ENCODE measurements around the gene TUBA8.
"Not testable (repeated sequence)": the region's sequence is repeated elsewhere in the genome, so short reads cannot be mapped to it uniquely, and the experiment has no call there.

TUBA8 gene

DNA sequence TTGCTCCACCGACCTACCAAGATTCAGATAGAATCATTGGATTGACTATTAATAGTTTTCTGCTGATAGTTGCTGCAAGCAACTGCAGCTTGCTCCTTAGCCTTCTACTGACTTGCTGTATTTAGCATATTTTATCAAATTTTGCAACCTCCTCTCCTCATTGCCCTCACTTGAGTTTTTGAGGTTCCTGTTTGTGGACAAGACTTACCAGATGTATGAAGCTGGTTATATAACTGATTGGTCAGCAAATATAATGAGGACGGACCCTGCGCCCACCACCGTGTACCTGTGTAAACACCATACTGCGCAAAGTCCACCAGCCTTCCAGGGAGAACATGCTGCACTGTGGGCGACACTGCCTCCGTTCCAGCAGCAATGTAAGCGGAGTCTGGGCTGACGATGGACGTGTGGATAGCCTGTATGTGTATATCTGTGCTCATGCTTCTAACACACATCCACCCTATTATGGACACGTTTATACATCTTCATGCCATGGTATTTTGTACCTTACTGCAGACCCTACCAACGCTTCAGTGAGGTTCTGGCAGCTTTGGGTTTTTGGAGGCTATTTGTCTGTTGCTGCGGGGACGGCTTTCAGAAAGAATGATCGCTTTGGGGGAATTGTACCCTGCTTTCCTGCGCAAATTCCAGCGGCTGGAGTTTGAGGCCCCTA is 37.8 kb downstream of the TUBA8 start:
- no peak for TF ChIP-seq EZH2phosphoT487 (conservative IDR thresholded peaks at IDR 0.05; ENCODE audit: low read length)
- TF ChIP-seq, protein P1, sequence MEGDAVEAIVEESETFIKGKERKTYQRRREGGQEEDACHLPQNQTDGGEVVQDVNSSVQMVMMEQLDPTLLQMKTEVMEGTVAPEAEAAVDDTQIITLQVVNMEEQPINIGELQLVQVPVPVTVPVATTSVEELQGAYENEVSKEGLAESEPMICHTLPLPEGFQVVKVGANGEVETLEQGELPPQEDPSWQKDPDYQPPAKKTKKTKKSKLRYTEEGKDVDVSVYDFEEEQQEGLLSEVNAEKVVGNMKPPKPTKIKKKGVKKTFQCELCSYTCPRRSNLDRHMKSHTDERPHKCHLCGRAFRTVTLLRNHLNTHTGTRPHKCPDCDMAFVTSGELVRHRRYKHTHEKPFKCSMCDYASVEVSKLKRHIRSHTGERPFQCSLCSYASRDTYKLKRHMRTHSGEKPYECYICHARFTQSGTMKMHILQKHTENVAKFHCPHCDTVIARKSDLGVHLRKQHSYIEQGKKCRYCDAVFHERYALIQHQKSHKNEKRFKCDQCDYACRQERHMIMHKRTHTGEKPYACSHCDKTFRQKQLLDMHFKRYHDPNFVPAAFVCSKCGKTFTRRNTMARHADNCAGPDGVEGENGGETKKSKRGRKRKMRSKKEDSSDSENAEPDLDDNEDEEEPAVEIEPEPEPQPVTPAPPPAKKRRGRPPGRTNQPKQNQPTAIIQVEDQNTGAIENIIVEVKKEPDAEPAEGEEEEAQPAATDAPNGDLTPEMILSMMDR (IDR thresholded peaks at IDR 0.05; ENCODE audit: insufficient read depth, low read length, poor library complexity, severe bottlenecking): no peak
- H4K20me1 ChIP-seq (ENCODE audit: low read depth, low read length): no peaks in the 10 kb centered on the region
- H3K9me2 ChIP-seq (replicated peaks; ENCODE audit: insufficient read depth, low read length): no peaks in the 10 kb centered on the region
- H3K4me3 ChIP-seq (ENCODE audit: insufficient read depth, low read length, poor library complexity, severe bottlenecking): no peak overlapping the region
- H2AFZ ChIP-seq (ENCODE audit: low read depth, low read length, severe bottlenecking): no peak overlapping the region
- no peaks in the 10 kb centered on the region for H3K9me3 ChIP-seq (ENCODE audit: insufficient read depth, low read length)
- H3K9ac ChIP-seq (ENCODE audit: low read length): no peak overlapping the region
- no peaks in the 10 kb centered on the region for H3K27me3 ChIP-seq (ENCODE audit: low read length)
- no peaks in the 10 kb centered on the region for H3K36me3 ChIP-seq (ENCODE audit: low read length)
- H3F3A ChIP-seq (ENCODE audit: insufficient read depth): no peaks in the 10 kb centered on the region
- no peaks in the 10 kb centered on the region for H3K79me2 ChIP-seq (ENCODE audit: insufficient read depth, low read length)
- no peak overlapping the region for H3K4me2 ChIP-seq (ENCODE audit: low read depth, low read length, poor library complexity, severe bottlenecking)
- H3K27ac ChIP-seq (ENCODE audit: low read depth, low read length): no peak overlapping the region

DNA sequence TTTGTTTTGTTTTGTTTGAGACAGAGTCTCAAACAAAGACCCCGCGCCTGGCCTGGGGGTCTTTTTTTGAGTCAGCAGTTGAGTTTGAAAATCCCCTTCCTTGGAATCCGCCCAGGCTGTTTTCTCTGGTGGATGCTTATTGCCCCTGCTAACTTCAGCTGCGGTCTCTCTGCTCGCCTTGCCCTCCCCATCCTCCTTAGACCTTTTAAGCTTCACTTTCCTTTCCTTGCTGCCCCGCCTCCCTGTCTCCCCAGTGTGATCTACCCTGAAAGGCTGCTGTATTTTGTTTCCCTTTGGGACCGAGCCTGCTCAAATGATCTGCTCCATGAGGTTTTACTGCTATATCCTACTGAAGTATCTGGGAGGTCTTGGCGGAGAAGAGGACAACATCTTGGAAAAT is 41.9 kb downstream of the TUBA8 start:
- Histone ChIP-seq H2AFZ (ENCODE audit: low read depth, low read length, severe bottlenecking) (no peak overlapping the region), H3K4me2 (ENCODE audit: low read depth, low read length, poor library complexity, severe bottlenecking) (no peak overlapping the region), H3F3A (ENCODE audit: insufficient read depth) (no peaks in the 10 kb centered on the region), H3K9me2 (replicated peaks; ENCODE audit: insufficient read depth, low read length) (no peaks in the 10 kb centered on the region), H3K27me3 (ENCODE audit: low read length) (no peaks in the 10 kb centered on the region), H3K9me3 (ENCODE audit: insufficient read depth, low read length) (no peaks in the 10 kb centered on the region), H3K79me2 (ENCODE audit: insufficient read depth, low read length) (no peaks in the 10 kb centered on the region), H4K20me1 (ENCODE audit: low read depth, low read length) (no peaks in the 10 kb centered on the region), H3K27ac (ENCODE audit: low read depth, low read length) (no peak overlapping the region), H3K9ac (ENCODE audit: low read length) (no peak overlapping the region), H3K36me3 (ENCODE audit: low read length) (no peaks in the 10 kb centered on the region), H3K4me3 (ENCODE audit: insufficient read depth, low read length, poor library complexity, severe bottlenecking) (no peak overlapping the region)
- TF ChIP-seq, protein P1 (IDR thresholded peaks at IDR 0.05; ENCODE audit: insufficient read depth, low read length, poor library complexity, severe bottlenecking): no peak
- no peak for TF ChIP-seq EZH2phosphoT487 (conservative IDR thresholded peaks at IDR 0.05; ENCODE audit: low read length)

DNA sequence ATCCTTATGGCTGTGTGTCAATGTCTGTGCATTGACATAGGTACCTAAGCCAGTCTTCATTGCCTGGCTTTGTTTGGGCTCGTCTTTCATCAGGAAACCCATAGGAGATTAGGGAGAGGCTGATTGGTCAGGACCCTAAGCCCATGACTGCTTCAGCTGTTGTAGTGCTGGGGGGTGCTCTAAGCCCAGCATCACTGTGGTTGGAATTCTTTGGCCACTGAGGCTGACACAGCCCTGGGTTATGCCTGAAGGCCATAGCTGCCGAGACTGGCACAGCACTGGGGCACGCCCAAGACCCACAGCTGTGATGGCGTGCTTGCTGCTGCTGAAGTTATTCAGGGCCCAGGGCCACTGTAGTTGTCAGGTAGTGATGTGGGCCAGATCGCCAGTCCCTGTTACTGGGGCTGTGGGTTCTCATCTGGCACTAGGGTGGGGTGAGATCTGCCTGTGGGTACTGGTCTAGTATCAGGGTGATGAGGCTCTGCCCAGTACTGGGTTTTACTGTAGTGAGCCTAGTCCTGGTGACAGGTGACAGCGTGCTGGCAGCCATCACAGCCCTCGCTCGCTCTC is 44.3 kb downstream of the TUBA8 start:
- Histone ChIP-seq H3F3A (ENCODE audit: insufficient read depth) (no peaks in the 10 kb centered on the region), H3K79me2 (ENCODE audit: insufficient read depth, low read length) (no peaks in the 10 kb centered on the region), H3K36me3 (ENCODE audit: low read length) (no peaks in the 10 kb centered on the region), H4K20me1 (ENCODE audit: low read depth, low read length) (no peaks in the 10 kb centered on the region), H3K9me2 (replicated peaks; ENCODE audit: insufficient read depth, low read length) (no peaks in the 10 kb centered on the region), H3K27ac (ENCODE audit: low read depth, low read length) (no peak overlapping the region), H3K9ac (ENCODE audit: low read length) (no peak overlapping the region), H2AFZ (ENCODE audit: low read depth, low read length, severe bottlenecking) (no peak overlapping the region), H3K4me3 (ENCODE audit: insufficient read depth, low read length, poor library complexity, severe bottlenecking) (no peak overlapping the region), H3K4me2 (ENCODE audit: low read depth, low read length, poor library complexity, severe bottlenecking) (no peak overlapping the region), H3K27me3 (ENCODE audit: low read length) (no peaks in the 10 kb centered on the region), H3K9me3 (ENCODE audit: insufficient read depth, low read length) (no peaks in the 10 kb centered on the region)
- no peak for TF ChIP-seq EZH2phosphoT487 (conservative IDR thresholded peaks at IDR 0.05; ENCODE audit: low read length)
- TF ChIP-seq, protein P1 (IDR thresholded peaks at IDR 0.05; ENCODE audit: insufficient read depth, low read length, poor library complexity, severe bottlenecking): no peak

DNA sequence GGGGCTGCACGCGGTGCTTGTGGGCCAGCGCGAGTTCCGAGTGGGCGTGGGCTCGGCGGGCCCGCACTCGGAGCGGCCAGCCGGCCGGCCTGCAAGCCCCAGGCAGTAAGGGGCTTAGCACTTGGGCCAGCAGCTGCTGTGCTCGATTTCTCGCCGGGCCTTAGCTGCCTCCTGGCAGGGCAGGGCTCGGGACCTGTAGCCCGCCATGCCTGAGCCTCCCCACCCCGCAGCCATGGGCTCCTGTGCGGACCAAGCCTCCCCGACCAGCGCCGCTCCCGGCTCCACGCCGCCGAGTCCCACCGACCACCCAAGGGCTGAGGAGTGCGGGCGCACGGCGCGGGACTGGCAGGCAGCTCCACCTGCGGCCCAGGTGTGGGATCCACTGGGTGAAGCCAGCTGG is 44.9 kb downstream of the TUBA8 start:
- not testable (repeated sequence) for H3K79me2 ChIP-seq (ENCODE audit: insufficient read depth, low read length); H3F3A ChIP-seq (ENCODE audit: insufficient read depth); H3K9me3 ChIP-seq (ENCODE audit: insufficient read depth, low read length); H3K9me2 ChIP-seq (replicated peaks; ENCODE audit: insufficient read depth, low read length); H3K27ac ChIP-seq (ENCODE audit: low read depth, low read length); H3K4me3 ChIP-seq (ENCODE audit: insufficient read depth, low read length, poor library complexity, severe bottlenecking); H3K4me2 ChIP-seq (ENCODE audit: low read depth, low read length, poor library complexity, severe bottlenecking); H3K27me3 ChIP-seq (ENCODE audit: low read length); H3K9ac ChIP-seq (ENCODE audit: low read length); H3K36me3 ChIP-seq (ENCODE audit: low read length); H4K20me1 ChIP-seq (ENCODE audit: low read depth, low read length); H2AFZ ChIP-seq (ENCODE audit: low read depth, low read length, severe bottlenecking)
